Endothelial cell of umbilical vein (primary cell): ENCODE results near the gene ATF6B. TPM values are rescaled to one million over a fixed set of nuclear protein-coding genes. Genes with fewer than 3 reads are reported as not detected.

Source experiments
- BruUV-seq: library from RNA; stranded (reverse); fragments of 400-500 nt; replicated peaks from 2 replicates; lab custom pipeline; 2021; lab: Mats Ljungman, UMichigan
- CTCF ChIA-PET: fragments of 300-600, 350-600 bp; sonication (Branson Sonifier 250); formaldehyde crosslinking; loops from one replicate; lab custom pipeline; 2021; ENCODE audit warnings: antibody characterized with exemption, inconsistent platforms; lab: Charles Lee
- POLR2A ChIA-PET: fragments of 300-600, 350-600 bp; sonication (Branson Sonifier 250); formaldehyde crosslinking; loops from one replicate; lab custom pipeline; 2021; ENCODE audit warnings: antibody characterized with exemption, inconsistent platforms; lab: Charles Lee
- DNase-seq: peaks from one replicate; pipeline ENCODE4 v3.0.0-alpha.2; 2011; ENCODE audit warnings: low read depth, low spot score
- FAIRE-seq: peaks from 2 replicates; lab custom pipeline; 2011; peaks lifted over from hg19 to GRCh38; lab: Jason Lieb, UNC
- H2AFZ ChIP-seq: 2 replicates; pipeline ENCODE4 v1.6.0; 2012; ENCODE audit warnings: low read depth, low read length, control low read depth, inconsistent platforms
- H3K27ac ChIP-seq: 2 replicates; pipeline ENCODE4 v1.5.1; 2011; ENCODE audit warnings: low read depth, mild to moderate bottlenecking, control low read depth, low read length, moderate library complexity; ENCODE audit not compliant: insufficient read depth
- H3K27me3 ChIP-seq, 2 experiments: 2 replicates each; pipeline versions ENCODE4 v1.6.0 to v1.6.1; 2011; ENCODE audit warnings: low read length in 2 of 2, mixed read lengths in 1 of 2; ENCODE audit not compliant: control insufficient read depth in 2 of 2, insufficient read depth in 2 of 2
- H3K36me3 ChIP-seq, 2 experiments: 2 replicates in 1 of 2; 3 replicates in 1 of 2; pipeline ENCODE4 v1.5.1; 2011; ENCODE audit warnings: low read length in 2 of 2, mild to moderate bottlenecking in 1 of 2, moderate library complexity in 1 of 2; ENCODE audit not compliant: control insufficient read depth in 2 of 2, insufficient read depth in 2 of 2; ENCODE audit errors: extremely low read depth in 1 of 2
- H3K4me1 ChIP-seq: 3 replicates; pipeline ENCODE4 v1.5.1; 2011; ENCODE audit warnings: mild to moderate bottlenecking, low read length; ENCODE audit not compliant: control insufficient read depth, insufficient read depth; ENCODE audit errors: extremely low read depth
- H3K4me2 ChIP-seq: 2 replicates; pipeline ENCODE4 v1.6.1; 2011; ENCODE audit warnings: low read length, control low read depth, mixed read lengths; ENCODE audit not compliant: insufficient read depth
- H3K4me3 ChIP-seq, 3 experiments: fragments of 200-600 bp in 1 of 3; sonication (generic), shearing (Covaris generic) in 1 of 3; replicated peaks in 1 of 3; 2 replicates each; pipeline ENCODE4 v1.5.1; 2011 to 2016; ENCODE audit warnings: control low read depth in 3 of 3, low read length in 3 of 3, mild to moderate bottlenecking in 2 of 3, inconsistent platforms in 1 of 3, low read depth in 1 of 3, moderate library complexity in 1 of 3; ENCODE audit not compliant: insufficient read depth in 1 of 3
- H3K79me2 ChIP-seq: 2 replicates; pipeline ENCODE4 v1.6.0; 2012; ENCODE audit warnings: low read length, inconsistent platforms; ENCODE audit not compliant: control insufficient read depth, insufficient read depth
- H3K9ac ChIP-seq: replicated peaks from 2 replicates; pipeline ENCODE3; 2011; ENCODE audit warnings: low read length, control low read depth; ENCODE audit not compliant: insufficient read depth; ENCODE audit errors: extremely low read depth
- H3K9me1 ChIP-seq: replicated peaks from 3 replicates; pipeline ENCODE4 v1.6.0; 2011; ENCODE audit warnings: mild to moderate bottlenecking, low read length; ENCODE audit not compliant: control insufficient read depth, insufficient read depth; ENCODE audit errors: extremely low read depth
- H3K9me3 ChIP-seq: replicated peaks from 2 replicates; pipeline ENCODE4 v1.5.1; 2012; ENCODE audit warnings: low read length, inconsistent platforms; ENCODE audit not compliant: control insufficient read depth, insufficient read depth
- H4K20me1 ChIP-seq: replicated peaks from 2 replicates; pipeline ENCODE3; 2011; ENCODE audit warnings: mild to moderate bottlenecking, low read length; ENCODE audit not compliant: control insufficient read depth, insufficient read depth; ENCODE audit errors: extremely low read depth
- CTCF ChIP-seq, 2 donors: IDR thresholded peaks; 1 replicate in 1 of 2; 2 replicates in 1 of 2; pipeline ENCODE4 v1.5.1; 2011; ENCODE audit warnings: low read length in 2 of 2, mild to moderate bottlenecking in 2 of 2, moderate library complexity in 2 of 2, control low read depth in 1 of 2, inconsistent platforms in 1 of 2, low read depth in 1 of 2; ENCODE audit not compliant: insufficient read depth in 1 of 2; ENCODE audit errors: extremely low read depth in 1 of 2
- MYC ChIP-seq: IDR thresholded peaks from one replicate; pipeline ENCODE4 v1.6.1; 2011; ENCODE audit warnings: mild to moderate bottlenecking, low read depth, low read length
- dilution Hi-C: fragments of 300-500 bp; cut with MboI; formaldehyde crosslinking; loops from one replicate; pipeline ENCODE4 v1.15.0; 2019; ENCODE audit warnings: low sequenced_read_pairs; ENCODE audit not compliant: extremely low pct_ligation_motif_present
- intact Hi-C: fragments of 100-400 bp; cut with micrococcal nuclease; formaldehyde crosslinking; loops from one replicate; pipeline ENCODE4 v1.10.0; 2022
- polyA plus RNA-seq, 4 experiments: library from polyadenylated mRNA; depleted of rRNA in 3 of 4; stranded (reverse) in 3 of 4; unstranded in 1 of 4; fragments of >200 nt; gene quantifications; 2 replicates each; pipeline versions ENCODE4 v1.2.1 to v1.2.3, GENCODE V29; 2011 to 2012; ENCODE audit warnings: missing spikeins in 1 of 4
- total RNA-seq: library from RNA; stranded (reverse); gene quantifications from 2 replicates; pipeline ENCODE4 v1.2.3, GENCODE V29; 2021

The ATF6B gene
- total and polyA plus RNA-seq, 2 donors (not counting 3 experiments of a cell fraction or from before 2014, with no cell fraction given), result 106 to 115 TPM

- peak overlapping the region; percentile 51 for H3K27ac ChIP-seq
- H3K79me2 ChIP-seq, result peaks cover 4% of the 10 kb centered on the region
- H3K9ac ChIP-seq, result peak overlapping the region; percentile 64
- ChIA-PET POLR2A (no interaction called here), CTCF (interaction anchor here (1.0 to 1.2 kb wide), 3 partner anchors 15 to 41 kb away, joined by 3 to 7 read pairs (median 3); no protein-coding TSS in a partner anchor)
- no peaks in the 10 kb centered on the region for H3K9me1 ChIP-seq
- peak; percentile 17 to 34 for TF ChIP-seq CTCF (IDR thresholded peaks at IDR 0.05; ENCODE audit: extremely low read depth in 1 of 2, insufficient read depth in 1 of 2, low read depth in 1 of 2, low read length in 2 of 2)
- no peak for TF ChIP-seq MYC
- peak overlapping the region; percentile 41 to 71 (median 60) for H3K4me3 ChIP-seq
- FAIRE-seq (peak; percentile 24), DNase-seq (peak; percentile 68)
- peaks cover 21% of the 10 kb centered on the region for H3K4me1 ChIP-seq
- no peaks in the 10 kb centered on the region for H4K20me1 ChIP-seq
- H3K9me3 ChIP-seq, result no peaks in the 10 kb centered on the region
- H3K36me3 ChIP-seq, result peaks cover 0 to 7% of the 10 kb centered on the region in 2 experiments
- intact Hi-C loops, result loop anchor here (1.0 kb wide), 4 partner anchors 22 to 41 kb away; partner anchors contain the start of genes AGPAT1 and FKBPL
- no TSS peak for BruUV-seq
- dilution Hi-C loops, result no loop called here
- H3K27me3 ChIP-seq, result peaks cover 4 to 5% of the 10 kb centered on the region in 2 experiments
- peak overlapping the region; percentile 40 for H3K4me2 ChIP-seq
- peak overlapping the region; percentile 76 for H2AFZ ChIP-seq
Measured at GRCh38 chr6:32154514-32155161, 26.6 kb upstream of the ATF6B start.
